MM.1S (cell line): Measurements from ENCODE around the gene ZNF337.

Experiments
- DNase-seq: peaks from one replicate; pipeline ENCODE4 v3.0.0-alpha.2; 2015
- H2AFZ ChIP-seq: fragments of 300-600 bp; sonication (generic); 2 replicates; pipeline ENCODE4 v1.6.0; 2016; ENCODE audit warnings: antibody characterized with exemption, low read length
- H3F3A ChIP-seq: fragments of 300-600 bp; sonication (generic); 2 replicates; pipeline ENCODE4 v1.6.1; 2016; ENCODE audit warnings: mild to moderate bottlenecking, antibody characterized with exemption, low read length, moderate library complexity, mixed read lengths; ENCODE audit not compliant: insufficient read depth
- H3K27ac ChIP-seq: fragments of 300-600 bp; sonication (generic); 2 replicates; pipeline ENCODE4 v1.5.1; 2016; ENCODE audit warnings: mild to moderate bottlenecking, low read length
- H3K27me3 ChIP-seq: fragments of 300-600 bp; sonication (generic); replicated peaks from 2 replicates; pipeline ENCODE4 v1.6.0; 2016; ENCODE audit warnings: low read length; ENCODE audit not compliant: insufficient read depth
- H3K36me3 ChIP-seq: fragments of 300-600 bp; sonication (generic); replicated peaks from 2 replicates; pipeline ENCODE4 v1.6.1; 2016; ENCODE audit warnings: mild to moderate bottlenecking, low read length, mixed read lengths; ENCODE audit not compliant: insufficient read depth
- H3K4me1 ChIP-seq: fragments of 300-600 bp; sonication (generic); 2 replicates; pipeline ENCODE4 v1.6.1; 2016; ENCODE audit warnings: low read length, mixed read lengths
- H3K4me2 ChIP-seq: fragments of 300-600 bp; sonication (generic); 2 replicates; pipeline ENCODE4 v1.6.0; 2016; ENCODE audit warnings: low read depth, low read length
- H3K4me3 ChIP-seq: fragments of 300-600 bp; sonication (generic); 2 replicates; pipeline ENCODE4 v1.5.1; 2016; ENCODE audit warnings: low read length, mixed read lengths
- H3K79me2 ChIP-seq: fragments of 300-600 bp; sonication (generic); 2 replicates; pipeline ENCODE4 v1.6.1; 2016; ENCODE audit warnings: mixed run types, low read length, mixed read lengths
- H3K9ac ChIP-seq: fragments of 300-600 bp; sonication (generic); 2 replicates; pipeline ENCODE4 v1.6.1; 2016; ENCODE audit warnings: low read length, mixed read lengths
- H3K9me2 ChIP-seq: fragments of 300-600 bp; sonication (generic); replicated peaks from 2 replicates; pipeline ENCODE4 v1.6.1; 2016; ENCODE audit warnings: mild to moderate bottlenecking, low read length, mixed read lengths; ENCODE audit not compliant: insufficient read depth
- H3K9me3 ChIP-seq: fragments of 300-600 bp; sonication (generic); replicated peaks from 2 replicates; pipeline ENCODE4 v1.6.1; 2016; ENCODE audit warnings: mild to moderate bottlenecking, low read length, mixed read lengths; ENCODE audit not compliant: insufficient read depth
- H4K20me1 ChIP-seq: fragments of 300-600 bp; sonication (generic); 2 replicates; pipeline ENCODE4 v1.6.1; 2016; ENCODE audit warnings: mild to moderate bottlenecking, low read length, moderate library complexity, mixed read lengths; ENCODE audit not compliant: insufficient read depth
- CTCF ChIP-seq: fragments of 300-600 bp; sonication (generic); IDR thresholded peaks from 2 replicates; pipeline ENCODE4 v1.5.1; 2016; ENCODE audit warnings: antibody characterized with exemption, low read length, mixed read lengths
- EZH2 ChIP-seq: fragments of 300-600 bp; sonication (generic); optimal IDR thresholded peaks from 2 replicates; pipeline ENCODE3; 2017; ENCODE audit warnings: low read depth, mild to moderate bottlenecking, antibody characterized with exemption, low read length, mixed read lengths
- EZH2phosphoT487 ChIP-seq: fragments of 300-600 bp; sonication (generic); IDR thresholded peaks from 2 replicates; pipeline ENCODE4 v1.6.1; 2018; ENCODE audit warnings: antibody characterized with exemption, low read length

ZNF337 gene

GRCh38 chr20:25692499-25692898, 4.2 kb downstream of the ZNF337 start:
- Histone ChIP-seq H3K79me2 (peaks cover 8% of the 10 kb centered on the region; the same call in 1 of the 2 replicates), H4K20me1 (no peaks in the 10 kb centered on the region), H3K9me3 (no peaks in the 10 kb centered on the region), H3K4me2 (no peak overlapping the region), H3K27ac (no peak overlapping the region), H3K4me1 (no peaks in the 10 kb centered on the region), H3K36me3 (no peaks in the 10 kb centered on the region), H2AFZ (no peak overlapping the region), H3K4me3 (no peak overlapping the region), H3K27me3 (no peaks in the 10 kb centered on the region), H3K9me2 (no peaks in the 10 kb centered on the region), H3K9ac (no peak overlapping the region), H3F3A (no peaks in the 10 kb centered on the region)
- TF ChIP-seq CTCF (no peak), EZH2 (no peak), EZH2phosphoT487 (no peak)
- DNase-seq, result no peak

- no peak overlapping the region for H3K4me3 ChIP-seq
- no peaks in the 10 kb centered on the region for H3K9me3 ChIP-seq
- H3F3A ChIP-seq, result peaks cover 12% of the 10 kb centered on the region
- H3K79me2 ChIP-seq, result 0 out of 2 replicates have a peak, but pooled peaks cover 2% of the 10 kb centered on the region
- no peak overlapping the region for H3K9ac ChIP-seq
- H3K4me2 ChIP-seq, result no peak overlapping the region
- H4K20me1 ChIP-seq, result no peaks in the 10 kb centered on the region
- no peak overlapping the region for H2AFZ ChIP-seq
- H3K9me2 ChIP-seq, result no peaks in the 10 kb centered on the region
- H3K36me3 ChIP-seq, result no peaks in the 10 kb centered on the region
- no peak for DNase-seq
- H3K27me3 ChIP-seq, result no peaks in the 10 kb centered on the region
- no peak overlapping the region for H3K27ac ChIP-seq
- H3K4me1 ChIP-seq, result peaks cover 18% of the 10 kb centered on the region
- TF ChIP-seq CTCF, result no peak
- no peak for TF ChIP-seq EZH2
- TF ChIP-seq EZH2phosphoT487, result no peak
Measured at GRCh38 chr20:25690427-25690826, 6.2 kb downstream of the ZNF337 start.

- TF ChIP-seq EZH2, result no peak
- TF ChIP-seq EZH2phosphoT487, result no peak
- TF ChIP-seq CTCF, result no peak
- Histone ChIP-seq H3K4me1 (peaks cover 28% of the 10 kb centered on the region), H3K9me2 (no peaks in the 10 kb centered on the region), H3K4me3 (no peak overlapping the region), H3K9ac (peak overlapping the region; percentile 22), H3F3A (peaks cover 24% of the 10 kb centered on the region), H3K79me2 (no peaks in the 10 kb centered on the region), H2AFZ (no peak overlapping the region), H4K20me1 (no peaks in the 10 kb centered on the region), H3K27ac (peak overlapping the region; percentile 81), H3K27me3 (no peaks in the 10 kb centered on the region), H3K9me3 (no peaks in the 10 kb centered on the region), H3K4me2 (peak overlapping the region; percentile 39), H3K36me3 (no peaks in the 10 kb centered on the region)
- peak; percentile 81 for DNase-seq
Measured at GRCh38 chr20:25686081-25687067, 10.3 kb downstream of the ZNF337 start.
